Epithelial cell of proximal tubule (primary cell): ENCODE results near the gene PSG3. TPM values are rescaled to one million over a fixed set of nuclear protein-coding genes. Genes with fewer than 3 reads are reported as not detected.
A peak's percentile ranks its signal among the peaks of the same experiment; 100 is the strongest.
"Not testable (repeated sequence)": the region's sequence is repeated elsewhere in the genome, so short reads cannot be mapped to it uniquely, and the experiment has no call there.

ENCODE experiments used
- DNase-seq: peaks from one replicate; pipeline ENCODE4 v3.0.0-alpha.2; 2011; ENCODE audit warnings: low read depth
- H3K4me3 ChIP-seq: 2 replicates; pipeline ENCODE4 v1.5.1; 2011; ENCODE audit warnings: low read depth, mild to moderate bottlenecking, low read length
- total RNA-seq: library from RNA; depleted of rRNA; stranded (reverse); fragments of >200 nt; gene quantifications from 2 replicates; pipeline ENCODE4 v1.2.3, GENCODE V29; 2015
- TF ChIP-seq, protein P1 (sequence below): conservative IDR thresholded peaks from 2 replicates; pipeline ENCODE4 v1.5.1; 2012; ENCODE audit warnings: low read depth, mild to moderate bottlenecking, low read length

PSG3 gene
- total RNA-seq, 1 donor from 2014 or later = not detected

DNA sequence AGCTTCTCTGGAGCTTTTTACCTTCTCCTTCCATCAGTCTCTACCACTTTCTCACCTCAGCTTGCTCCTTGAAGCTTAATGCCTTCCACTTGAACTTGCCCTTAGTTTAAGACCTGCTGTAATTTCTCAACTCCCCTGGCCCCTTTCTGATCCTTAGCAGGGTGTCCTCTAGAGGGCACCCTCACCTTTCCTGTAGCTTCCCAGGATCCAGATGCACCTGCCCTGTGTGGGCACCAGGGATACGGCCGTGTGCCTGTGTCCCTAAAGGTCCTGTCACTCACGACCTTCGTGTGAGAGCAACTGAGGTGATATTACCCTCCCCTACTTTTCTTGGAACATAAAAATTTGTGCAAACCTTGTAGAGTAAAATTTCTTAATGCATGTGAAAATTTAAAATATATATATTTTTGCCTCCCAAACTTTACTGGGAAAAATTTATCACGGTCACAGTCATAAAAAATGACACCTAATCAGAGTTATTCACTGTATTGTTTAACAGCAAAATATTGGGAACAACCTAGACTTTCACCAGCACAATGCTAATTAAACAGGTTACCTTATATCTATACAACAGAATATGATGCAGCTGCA, 46.4 kb downstream of the PSG3 start:
- TF ChIP-seq, protein P1, sequence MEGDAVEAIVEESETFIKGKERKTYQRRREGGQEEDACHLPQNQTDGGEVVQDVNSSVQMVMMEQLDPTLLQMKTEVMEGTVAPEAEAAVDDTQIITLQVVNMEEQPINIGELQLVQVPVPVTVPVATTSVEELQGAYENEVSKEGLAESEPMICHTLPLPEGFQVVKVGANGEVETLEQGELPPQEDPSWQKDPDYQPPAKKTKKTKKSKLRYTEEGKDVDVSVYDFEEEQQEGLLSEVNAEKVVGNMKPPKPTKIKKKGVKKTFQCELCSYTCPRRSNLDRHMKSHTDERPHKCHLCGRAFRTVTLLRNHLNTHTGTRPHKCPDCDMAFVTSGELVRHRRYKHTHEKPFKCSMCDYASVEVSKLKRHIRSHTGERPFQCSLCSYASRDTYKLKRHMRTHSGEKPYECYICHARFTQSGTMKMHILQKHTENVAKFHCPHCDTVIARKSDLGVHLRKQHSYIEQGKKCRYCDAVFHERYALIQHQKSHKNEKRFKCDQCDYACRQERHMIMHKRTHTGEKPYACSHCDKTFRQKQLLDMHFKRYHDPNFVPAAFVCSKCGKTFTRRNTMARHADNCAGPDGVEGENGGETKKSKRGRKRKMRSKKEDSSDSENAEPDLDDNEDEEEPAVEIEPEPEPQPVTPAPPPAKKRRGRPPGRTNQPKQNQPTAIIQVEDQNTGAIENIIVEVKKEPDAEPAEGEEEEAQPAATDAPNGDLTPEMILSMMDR = peak; percentile 96
- H3K4me3 ChIP-seq = no peak overlapping the region
- DNase-seq = peak; percentile 6

DNA sequence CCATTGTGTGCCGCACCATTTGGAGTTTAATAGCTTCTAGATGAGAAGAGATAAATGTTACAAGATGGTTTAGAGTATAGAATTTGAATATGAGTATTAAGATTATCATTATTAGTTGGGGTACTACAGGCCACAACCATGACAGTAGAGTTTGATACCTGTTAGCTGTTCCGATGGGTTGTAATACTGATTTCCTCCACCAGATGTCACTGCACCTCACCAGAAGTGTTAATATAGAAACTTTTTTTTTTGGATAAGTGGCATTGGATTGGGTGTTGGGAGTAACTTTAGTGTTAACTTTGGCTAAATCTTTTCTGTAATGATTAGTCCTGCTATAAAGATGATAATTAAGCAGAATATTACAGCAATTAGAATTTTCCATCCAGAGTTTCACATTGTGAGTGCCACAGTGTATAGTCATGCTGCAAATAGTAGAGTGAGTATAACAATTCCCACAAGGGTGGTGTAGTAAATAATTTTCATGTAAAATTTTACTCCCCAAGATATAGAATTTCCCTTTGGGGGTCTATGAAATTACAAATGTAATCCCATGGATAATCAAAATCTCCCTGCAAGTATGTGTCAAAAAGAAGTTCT, 56.3 kb downstream of the PSG3 start:
- TF ChIP-seq, protein P1 = peak; percentile 77
- DNase-seq = no peak
- H3K4me3 ChIP-seq = no peak overlapping the region

DNA sequence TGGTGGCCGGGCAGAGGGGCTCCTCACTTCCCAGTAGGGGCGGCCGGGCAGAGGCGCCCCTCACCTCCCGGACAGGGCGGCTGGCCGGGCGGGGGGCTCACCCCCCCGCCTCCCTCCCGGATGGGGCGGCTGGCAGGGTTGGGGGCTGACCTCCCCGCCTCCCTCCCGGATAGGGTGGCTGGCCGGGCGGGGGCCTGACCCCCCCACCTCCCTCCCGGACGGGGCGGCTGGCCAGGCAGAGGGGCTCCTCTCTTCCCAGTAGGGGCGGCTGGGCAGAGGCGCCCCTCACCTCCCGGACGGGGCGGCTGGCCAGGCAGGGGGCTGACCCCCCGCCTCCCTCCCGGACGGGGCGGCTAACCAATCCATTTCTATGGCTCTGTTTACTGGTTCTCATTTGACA, 64.0 kb downstream of the PSG3 start:
- H3K4me3 ChIP-seq = not testable (repeated sequence)

DNA sequence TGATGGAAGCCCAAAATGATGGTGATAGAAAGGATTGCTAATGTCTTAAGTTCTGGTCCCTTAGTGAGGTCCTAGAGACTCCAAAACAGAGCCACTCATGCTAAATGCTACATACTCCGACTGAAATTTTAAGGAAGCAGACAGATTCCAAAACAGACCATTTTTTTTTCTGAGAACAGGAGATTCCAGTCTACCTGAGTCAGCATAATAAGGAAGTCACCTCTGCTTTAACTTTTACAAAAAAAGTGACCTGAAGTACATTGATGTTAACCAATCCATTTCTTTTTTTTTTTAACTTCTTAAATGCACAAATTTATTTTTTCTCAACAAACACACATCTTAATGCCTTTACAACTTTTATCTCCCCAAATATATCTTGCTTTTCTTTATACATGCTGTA, 65.7 kb downstream of the PSG3 start:
- not testable (repeated sequence) for H3K4me3 ChIP-seq, DNase-seq

More for the DNA sequence above, 64.0 kb downstream of the PSG3 start:
- DNase-seq = not testable (repeated sequence)

Other genes with a start within 250 kb of the PSG3 start
- gene CEACAM1, start 212.0 kb downstream of the PSG3 start, total RNA-seq = 0.46 and 1.0 TPM in 2 replicates
- not detected in 2 replicates for gene CEACAM8, start 145.6 kb downstream of the PSG3 start, total RNA-seq
- gene PSG8, start 25.2 kb upstream of the PSG3 start, total RNA-seq = 0.07 and 1.2 TPM in 2 replicates
- 0.06 TPM in 1 of 2 replicates, not detected in the other for gene PSG1, start 139.2 kb upstream of the PSG3 start, total RNA-seq
- gene PSG6, start 177.4 kb upstream of the PSG3 start, total RNA-seq = not detected in 2 replicates
- gene PSG7, start 196.7 kb upstream of the PSG3 start, total RNA-seq = not detected in 2 replicates